NCI-H526 treated with DMSO at 0.1 percent for 48 hours (cell line): ENCODE data around the gene APLF.
A peak's percentile ranks its signal among the peaks of the same experiment; 100 is the strongest.
"Not testable (repeated sequence)": the region's sequence is repeated elsewhere in the genome, so short reads cannot be mapped to it uniquely, and the experiment has no call there.

ENCODE experiments used
- DNase-seq: peaks from one replicate; lab custom pipeline; 2025; lab: John Stamatoyannopoulos, UW

The APLF gene

DNA sequence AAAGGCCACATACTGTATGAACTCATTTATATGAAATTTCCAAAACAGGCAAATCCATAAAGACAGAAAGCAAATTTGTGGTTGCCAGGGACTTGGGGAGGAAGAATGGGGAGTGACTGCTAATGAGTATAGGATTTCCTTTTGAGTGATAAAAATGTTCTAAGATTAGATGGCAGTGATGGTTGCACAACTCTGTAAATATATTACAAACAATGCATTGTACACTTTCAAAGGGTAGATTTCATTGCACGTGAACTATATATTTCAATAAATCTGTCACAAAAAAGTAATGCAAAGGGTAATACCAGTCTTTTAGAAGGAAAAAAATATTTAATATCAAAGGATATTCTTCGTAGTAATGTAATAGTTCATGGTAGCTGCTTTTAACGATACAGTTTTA is 112.3 kb downstream of the APLF start:
- no peak for DNase-seq

DNA sequence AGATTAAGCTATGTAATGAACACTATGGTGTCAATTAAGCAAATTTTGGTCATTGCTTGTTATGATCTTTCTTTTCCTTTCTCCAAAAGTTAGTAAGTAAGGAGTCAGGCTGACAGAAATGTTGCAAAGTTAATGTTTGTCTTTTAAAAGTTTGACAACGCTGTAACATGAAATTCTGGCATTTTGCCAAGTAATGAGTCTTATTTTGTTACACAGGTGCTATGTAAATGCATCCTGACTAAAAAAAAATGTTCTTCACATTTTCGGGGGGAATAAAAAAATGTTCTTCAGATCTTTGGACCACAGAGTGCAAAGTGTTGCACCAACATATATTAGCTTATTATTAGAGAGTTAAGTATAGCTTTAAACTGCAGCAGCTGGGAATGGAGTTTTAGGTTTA is 121.2 kb downstream of the APLF start:
- DNase-seq: no peak

DNA sequence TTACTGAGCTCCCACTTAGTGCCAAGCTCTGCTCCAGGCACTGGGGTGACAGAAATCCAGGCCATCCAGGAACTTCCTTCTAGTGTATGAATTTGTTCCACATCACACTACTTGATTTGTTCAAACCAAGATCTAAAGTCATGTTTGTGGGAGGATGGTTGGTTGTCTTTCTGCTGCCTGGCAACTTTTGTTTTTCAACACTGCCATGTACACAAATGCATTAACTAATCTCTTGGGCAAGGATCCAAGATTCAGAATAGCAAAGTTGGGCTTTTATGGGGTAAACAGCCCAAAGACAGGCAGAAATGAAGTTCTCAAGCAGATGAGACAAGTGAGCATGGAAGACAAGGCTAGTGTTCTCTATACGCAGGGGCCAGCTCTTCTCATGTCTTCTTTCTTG is 122.6 kb downstream of the APLF start:
- no peak for DNase-seq

DNA sequence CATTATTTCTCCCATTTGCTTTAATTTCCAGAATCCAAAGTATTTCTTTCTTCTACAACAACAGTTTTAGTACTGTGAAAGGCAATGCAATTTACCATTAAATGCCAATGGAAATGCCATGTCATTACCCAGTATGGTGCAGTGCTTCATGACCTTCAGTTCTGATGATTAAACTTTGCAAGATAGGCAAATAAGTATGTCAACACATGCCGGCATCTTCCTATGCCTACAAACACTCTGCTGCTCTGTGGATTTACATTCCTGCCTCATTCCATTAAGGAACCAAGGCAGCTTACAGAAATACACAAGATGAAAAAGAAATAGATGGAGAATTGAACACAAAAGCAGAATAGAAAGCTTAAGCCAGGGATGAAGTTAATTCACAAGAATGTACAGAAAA is 123.3 kb downstream of the APLF start:
- DNase-seq: peak; percentile 47

DNA sequence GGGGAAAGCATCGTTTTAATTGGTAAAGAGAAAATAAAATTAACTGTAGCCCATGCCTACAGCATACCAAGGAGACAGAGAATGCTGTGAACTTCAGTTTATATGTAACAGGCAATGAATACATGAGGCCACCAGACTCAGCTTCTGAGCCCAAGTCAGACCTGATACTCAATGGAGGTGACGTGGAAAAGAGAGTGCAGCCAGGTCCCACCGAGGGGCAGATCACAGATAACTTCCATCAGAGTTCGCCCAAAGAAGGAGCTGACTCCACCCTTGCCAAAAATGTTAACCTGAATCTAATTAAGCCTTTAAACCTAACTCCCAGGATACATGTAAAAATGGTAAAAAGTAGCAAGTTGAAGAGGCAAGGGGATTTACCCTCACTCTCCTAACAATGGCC is 123.8 kb downstream of the APLF start:
- no peak for DNase-seq

DNA sequence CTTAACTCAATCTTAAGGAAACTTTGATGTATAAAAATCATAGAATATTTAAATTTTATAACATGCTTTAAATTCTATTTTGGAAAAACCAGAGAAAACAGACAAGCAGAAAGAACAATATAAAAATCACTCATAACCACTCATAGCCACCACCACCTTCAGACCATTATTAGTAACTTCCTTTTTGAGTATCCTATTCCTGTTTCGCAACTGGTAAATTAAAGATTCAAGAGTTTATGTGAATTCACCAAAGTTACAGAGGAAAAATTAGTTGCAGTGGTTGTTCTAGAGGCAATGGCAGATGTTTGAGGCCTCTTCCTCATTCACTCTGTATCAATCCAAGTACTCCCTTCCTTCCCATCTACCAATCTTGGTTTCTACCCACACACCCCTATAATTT is 126.7 kb downstream of the APLF start:
- DNase-seq: no peak

DNA sequence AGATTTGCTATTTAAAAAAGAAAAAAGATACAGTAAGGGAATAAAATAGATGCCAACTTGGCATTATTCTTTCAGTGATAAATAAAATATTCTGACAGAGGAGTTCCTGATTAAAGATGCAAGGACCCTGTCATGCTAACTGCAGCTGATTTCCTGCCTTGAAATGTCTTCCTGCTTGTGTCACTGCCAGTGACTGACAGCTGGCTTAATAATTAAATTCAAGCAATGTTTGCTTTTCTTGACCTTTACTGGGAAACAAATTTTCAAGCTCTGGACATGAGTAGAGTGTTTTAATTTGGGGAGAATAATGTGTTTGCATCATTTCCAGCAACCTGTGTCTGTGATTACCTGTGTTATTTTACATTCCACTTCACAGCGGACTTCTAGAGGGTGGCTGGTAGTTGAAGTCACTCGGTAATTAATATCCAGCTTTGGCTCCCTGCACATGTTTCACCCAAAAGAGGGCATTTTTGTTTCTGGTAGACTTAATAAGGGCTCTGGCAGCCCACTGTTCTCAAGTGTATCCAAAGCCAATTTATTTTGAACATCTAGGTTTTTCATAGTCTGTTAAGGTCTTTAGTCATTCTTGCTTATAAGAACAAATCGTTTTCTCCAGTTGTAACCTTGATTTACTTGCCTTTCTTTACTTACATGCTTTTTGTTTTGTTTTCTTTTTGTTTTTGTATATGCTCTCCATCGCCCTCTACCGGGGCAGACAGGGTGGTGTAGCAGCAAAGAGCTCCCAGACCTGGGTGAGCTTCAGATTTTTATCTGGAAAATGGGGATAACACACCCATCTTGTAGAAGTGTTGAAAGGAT is 127.5 kb downstream of the APLF start:
- peak; percentile 15 for DNase-seq

DNA sequence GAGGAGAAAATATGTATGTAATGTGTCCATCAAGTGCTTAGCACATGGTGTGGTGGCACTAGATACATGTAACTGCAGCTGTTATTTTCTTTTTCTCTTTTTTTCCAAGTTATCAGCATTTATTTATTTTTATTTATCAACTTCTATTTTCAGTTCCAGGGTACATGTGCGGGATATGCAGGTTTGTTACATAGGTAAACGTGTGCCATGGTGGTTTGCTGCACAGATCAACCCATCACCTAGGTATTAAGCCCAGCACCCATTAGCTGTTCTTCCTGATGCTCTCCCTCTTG is 128.1 kb downstream of the APLF start:
- not testable (repeated sequence) for DNase-seq

DNA sequence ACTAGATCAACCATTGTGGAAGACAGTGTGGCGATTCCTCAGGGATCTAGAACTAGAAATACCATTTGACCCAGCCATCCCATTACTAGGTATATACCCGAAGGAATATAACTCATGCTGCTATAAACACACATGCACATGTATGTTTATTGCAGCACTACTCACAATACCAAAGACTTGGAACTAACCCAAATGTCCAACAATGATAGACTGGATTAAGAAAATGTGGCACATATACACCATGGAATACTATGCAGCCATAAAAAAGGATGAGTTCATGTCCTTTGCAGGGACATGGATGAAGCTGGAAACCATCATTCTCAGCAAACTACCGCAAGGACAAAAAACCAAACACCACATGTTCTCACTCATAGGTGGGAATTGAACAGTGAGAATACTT is 133.1 kb downstream of the APLF start:
- DNase-seq: not testable (repeated sequence)

DNA sequence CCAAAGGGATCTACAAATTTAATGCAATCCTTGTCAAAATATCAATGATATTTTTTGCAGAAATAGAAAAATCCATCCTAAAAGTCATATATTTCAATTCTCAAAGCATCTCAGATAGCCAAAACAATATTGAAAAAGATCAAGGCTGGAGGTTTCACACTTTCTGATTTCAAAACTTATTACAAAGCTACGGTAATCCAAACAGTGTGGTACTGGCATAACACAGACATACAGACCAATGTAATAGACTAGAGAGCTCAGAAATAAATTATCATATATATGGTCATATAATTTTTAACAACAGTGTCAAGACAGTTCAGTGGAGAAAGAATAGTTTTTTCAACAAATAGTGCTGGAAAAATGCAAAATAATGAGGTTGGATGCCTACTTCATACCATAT is 135.7 kb downstream of the APLF start:
- no peak for DNase-seq

DNA sequence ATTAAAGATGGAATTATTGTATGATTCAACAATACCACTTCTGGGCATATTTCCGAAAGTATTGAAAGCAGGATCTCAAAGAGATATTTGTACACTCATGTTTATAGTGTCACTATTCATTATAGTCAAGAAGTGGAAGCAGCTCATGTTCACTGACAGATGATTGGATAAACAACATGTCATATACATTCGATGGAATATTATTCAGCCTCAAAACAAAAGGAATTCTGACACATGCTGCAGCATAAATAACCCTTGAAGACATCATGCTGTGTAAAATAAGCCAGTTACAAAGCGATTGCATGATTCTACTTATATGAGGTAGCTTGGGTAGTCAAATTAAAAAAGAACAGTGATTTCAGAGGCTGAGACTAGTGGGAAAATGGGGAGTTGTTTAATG is 136.7 kb downstream of the APLF start:
- no peak for DNase-seq

DNA sequence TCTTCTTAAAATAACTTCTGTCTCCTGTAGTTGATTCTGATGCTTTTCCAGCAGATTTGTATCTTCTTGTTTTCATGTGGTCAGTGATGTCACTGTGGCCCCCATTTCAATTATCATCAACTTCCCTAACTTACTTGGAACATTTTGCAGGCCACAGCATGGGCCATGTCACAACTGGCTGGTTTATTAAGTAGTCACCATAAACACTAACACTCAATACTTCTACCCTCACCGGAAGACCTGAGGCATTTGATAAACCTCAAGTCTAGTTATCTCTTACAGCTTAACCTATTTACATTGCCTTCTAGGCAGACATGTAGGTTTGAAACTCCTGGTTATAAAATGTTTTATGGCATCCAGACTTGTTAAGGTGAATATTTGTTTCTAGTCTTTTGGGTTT is 138.6 kb downstream of the APLF start:
- DNase-seq: no peak

DNA sequence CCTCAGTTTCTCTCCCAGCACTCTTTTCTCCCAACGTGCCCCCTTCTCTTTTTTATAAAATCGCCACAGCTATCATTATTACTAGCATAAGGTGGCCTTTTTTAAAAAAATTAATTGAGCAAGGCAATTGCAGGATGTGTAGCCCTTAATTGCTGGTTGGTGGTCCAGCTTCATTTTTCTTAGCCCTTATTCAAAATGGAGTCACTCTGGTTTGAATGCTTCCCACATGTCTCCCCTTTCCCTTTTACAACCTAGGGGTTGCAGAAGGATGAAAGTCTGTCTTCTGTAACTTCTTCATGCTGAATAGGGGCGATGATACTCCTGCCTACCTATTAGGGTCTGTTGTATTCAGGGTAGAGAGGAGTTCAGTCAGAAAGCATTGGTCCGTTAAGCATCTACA is 139.4 kb downstream of the APLF start:
- DNase-seq: no peak

DNA sequence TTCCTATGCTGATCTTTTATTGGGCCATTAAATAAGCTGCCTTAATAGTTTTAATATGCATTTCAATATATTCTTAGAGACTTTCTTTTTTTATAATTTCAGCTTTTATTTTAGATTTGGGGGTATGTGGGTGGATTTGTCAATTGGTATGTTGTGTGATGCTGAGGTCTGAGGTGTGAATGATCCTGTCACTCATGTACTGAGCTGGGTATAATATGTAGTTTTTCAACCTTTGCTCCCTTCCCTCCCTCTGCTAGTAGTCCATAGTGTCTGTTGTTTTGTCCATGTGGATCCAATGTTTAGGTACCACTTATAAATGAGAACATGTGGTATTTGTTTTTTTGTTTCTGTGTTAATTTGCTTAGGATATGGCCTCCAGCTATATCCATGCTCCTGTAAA is 140.5 kb downstream of the APLF start:
- no peak for DNase-seq

DNA sequence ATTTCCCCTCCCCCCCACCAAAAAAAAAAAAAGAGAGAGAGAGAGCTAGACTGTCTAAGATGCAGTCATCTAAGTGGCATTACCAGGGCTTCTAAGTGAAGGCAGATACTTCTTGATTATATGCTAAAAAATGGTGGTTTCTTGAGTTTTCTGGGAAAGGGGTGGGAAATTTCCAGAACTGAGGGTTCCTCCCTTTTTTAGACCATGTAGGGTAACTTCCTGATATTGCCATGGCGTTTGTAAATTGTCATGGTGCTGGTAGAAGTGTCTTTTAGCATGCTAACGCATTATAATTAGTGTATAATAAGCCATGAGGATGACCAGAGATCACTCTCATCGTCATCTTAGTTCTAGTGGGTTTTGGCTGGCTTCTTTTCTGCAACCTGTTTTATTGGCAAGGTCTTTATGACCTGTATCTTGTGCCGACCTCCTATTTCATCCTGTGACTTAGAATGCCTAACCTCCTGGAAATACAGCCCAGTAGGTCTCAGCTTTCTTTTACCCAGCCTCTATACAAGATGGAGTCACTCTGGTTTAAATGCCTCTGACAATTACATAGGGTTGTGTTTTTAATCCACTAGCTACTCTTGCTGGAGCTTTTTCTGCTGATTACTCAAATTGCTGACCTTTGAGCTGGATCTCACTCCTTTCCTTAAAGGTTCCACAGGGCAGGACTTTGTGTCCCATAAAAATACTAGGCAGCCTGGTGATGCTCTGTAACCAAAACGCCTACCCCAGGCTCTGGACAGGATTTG is 145.6 kb downstream of the APLF start:
- no peak for DNase-seq

DNA sequence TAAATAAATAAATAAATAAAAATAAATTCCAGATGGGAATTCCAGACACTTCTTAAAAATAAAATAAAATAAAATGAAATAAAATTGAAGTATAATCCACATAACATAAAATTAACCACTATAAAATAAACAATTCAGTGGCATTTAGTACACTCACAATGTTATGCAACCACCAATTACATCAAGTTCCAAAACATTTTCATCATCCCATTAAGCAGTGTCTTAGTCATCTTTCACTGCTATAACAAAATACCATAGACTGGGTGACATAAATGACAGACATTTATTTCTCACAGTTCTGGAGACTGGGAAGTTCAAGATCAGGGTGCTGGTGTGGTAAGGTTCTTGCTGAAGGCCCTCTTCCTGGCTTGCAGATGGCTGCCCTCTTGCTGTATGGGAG is 153.4 kb downstream of the APLF start:
- no peak for DNase-seq

DNA sequence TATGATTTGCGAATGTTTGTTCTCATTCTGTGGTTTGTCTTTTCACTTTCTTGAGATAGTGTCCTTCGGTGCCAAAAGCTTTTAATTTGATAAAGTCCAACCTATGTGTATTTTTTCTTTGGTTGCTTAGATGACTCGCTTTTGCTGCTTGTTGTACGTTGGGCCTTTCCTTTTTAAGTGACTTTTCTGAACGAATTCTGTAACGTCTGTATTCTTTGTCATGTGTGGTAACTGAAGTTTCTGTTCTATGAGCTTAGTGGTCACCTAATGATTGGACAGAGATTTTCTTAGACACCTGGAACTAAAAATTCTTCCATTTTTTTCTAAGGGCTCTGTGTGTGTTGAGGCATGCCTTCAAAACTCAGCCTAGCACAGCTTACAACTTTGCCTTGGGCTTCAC is 156.4 kb downstream of the APLF start:
- no peak for DNase-seq

DNA sequence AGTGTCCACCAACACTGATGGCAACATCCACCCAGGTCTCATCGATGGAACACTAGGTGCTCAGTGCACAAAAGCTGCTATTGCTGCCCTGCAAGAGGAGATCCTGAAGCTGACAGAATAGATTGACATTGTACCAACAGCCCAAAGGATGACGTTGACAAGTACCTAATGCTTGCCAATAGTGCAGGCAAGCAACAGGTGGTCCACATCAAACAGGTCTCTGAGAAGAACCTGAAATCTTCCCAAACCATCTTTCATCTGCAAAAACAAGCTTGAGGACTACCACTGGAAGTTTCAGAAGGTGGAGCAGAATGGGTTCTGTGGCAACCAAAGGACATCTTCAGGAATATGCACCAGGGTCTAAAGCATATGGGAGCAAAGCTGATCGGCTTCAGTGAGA is 160.2 kb downstream of the APLF start:
- no peak for DNase-seq
